Measurements from ENCODE around the gene NEAT1.

GRCh38 chr11:65436412-65437032 is 13.9 kb downstream of the NEAT1 start:
- TF ChIP-seq HCFC1 (IDR thresholded peaks at IDR 0.05; ENCODE audit: low read depth, low read length), result no peak
- TF ChIP-seq, protein P1, sequence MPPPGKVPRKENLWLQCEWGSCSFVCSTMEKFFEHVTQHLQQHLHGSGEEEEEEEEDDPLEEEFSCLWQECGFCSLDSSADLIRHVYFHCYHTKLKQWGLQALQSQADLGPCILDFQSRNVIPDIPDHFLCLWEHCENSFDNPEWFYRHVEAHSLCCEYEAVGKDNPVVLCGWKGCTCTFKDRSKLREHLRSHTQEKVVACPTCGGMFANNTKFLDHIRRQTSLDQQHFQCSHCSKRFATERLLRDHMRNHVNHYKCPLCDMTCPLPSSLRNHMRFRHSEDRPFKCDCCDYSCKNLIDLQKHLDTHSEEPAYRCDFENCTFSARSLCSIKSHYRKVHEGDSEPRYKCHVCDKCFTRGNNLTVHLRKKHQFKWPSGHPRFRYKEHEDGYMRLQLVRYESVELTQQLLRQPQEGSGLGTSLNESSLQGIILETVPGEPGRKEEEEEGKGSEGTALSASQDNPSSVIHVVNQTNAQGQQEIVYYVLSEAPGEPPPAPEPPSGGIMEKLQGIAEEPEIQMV (tag; conservative IDR thresholded peaks at IDR 0.05; ENCODE audit: low read depth), result no peak

Measured in K562 (cell line).